GM10266 (cell line): ENCODE data around the gene MYO9B.

Experiments used
- DNase-seq: peaks from one replicate; pipeline ENCODE4 v3.0.0; 2012; ENCODE audit errors: extremely low spot score
- CTCF ChIP-seq: IDR thresholded peaks from 2 replicates; pipeline ENCODE4 v1.5.1; 2012; ENCODE audit warnings: mild to moderate bottlenecking, low read depth; ENCODE audit not compliant: control insufficient read depth, insufficient read depth; ENCODE audit errors: missing control alignments

The MYO9B gene

GRCh38 chr19:17194608-17195007, 119.0 kb downstream of the MYO9B start:
- no peak for TF ChIP-seq CTCF
- DNase-seq: no peak

- no peak for DNase-seq
- TF ChIP-seq CTCF: no peak
Measured at GRCh38 chr19:17195106-17195505, 119.5 kb downstream of the MYO9B start.

- no peak for DNase-seq
- no peak for TF ChIP-seq CTCF
Measured at GRCh38 chr19:17196610-17197009, 121.0 kb downstream of the MYO9B start.

GRCh38 chr19:17197666-17198065, 122.1 kb downstream of the MYO9B start:
- no peak for DNase-seq
- TF ChIP-seq CTCF: no peak

GRCh38 chr19:17200408-17201079, 125.0 kb downstream of the MYO9B start:
- no peak for DNase-seq
- TF ChIP-seq CTCF: no peak

- no peak for DNase-seq
- no peak for TF ChIP-seq CTCF
Measured at GRCh38 chr19:17202249-17202648, 126.7 kb downstream of the MYO9B start.

GRCh38 chr19:17202713-17203112, 127.1 kb downstream of the MYO9B start:
- no peak for DNase-seq

More at GRCh38 chr19:17202713-17203112, 127.1 kb downstream of the MYO9B start:
- TF ChIP-seq CTCF: no peak
